Epithelial cell of esophagus (primary cell): ENCODE data around the gene ABO.
"Not testable (repeated sequence)": the region's sequence is repeated elsewhere in the genome, so short reads cannot be mapped to it uniquely, and the experiment has no call there.

Experiments used
- DNase-seq: peaks from one replicate; pipeline ENCODE4 v3.0.0; 2010; ENCODE audit warnings: low read depth
- H3K4me3 ChIP-seq: 2 replicates; pipeline ENCODE4 v1.5.1; 2011; ENCODE audit warnings: mild to moderate bottlenecking, low read length, control low read depth
- CTCF ChIP-seq: IDR thresholded peaks from 2 replicates; pipeline ENCODE4 v1.5.1; 2011; ENCODE audit warnings: low read depth, mild to moderate bottlenecking, low read length, control low read depth, inconsistent platforms; ENCODE audit not compliant: insufficient read depth; ENCODE audit errors: missing control alignments

Gene ABO

DNA sequence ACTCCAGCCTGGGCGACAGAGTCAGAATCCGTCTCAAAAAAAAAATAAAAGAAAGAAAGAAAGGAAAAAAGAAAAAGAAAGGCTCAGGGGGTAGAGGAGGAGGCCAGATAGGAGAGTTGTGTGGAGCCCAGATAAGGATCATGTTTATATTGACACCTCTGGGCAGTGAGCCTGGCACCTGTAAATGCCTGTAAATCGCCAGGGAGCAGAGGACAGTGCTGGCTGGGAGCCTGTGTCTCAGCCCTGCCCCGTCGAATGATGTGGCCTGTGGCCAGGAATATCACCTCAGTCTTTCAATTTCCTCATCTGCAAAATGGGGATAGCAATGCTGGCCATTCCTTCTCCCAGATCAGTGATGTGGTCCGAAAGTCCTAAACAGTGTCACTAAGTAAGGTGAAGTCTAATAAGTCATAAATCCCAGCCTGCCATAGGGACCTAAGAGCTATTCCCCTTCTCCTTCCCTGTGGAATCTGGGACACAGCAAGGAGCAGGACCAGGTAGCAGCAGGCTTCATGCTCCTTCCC lies 10.3 kb upstream of the ABO start:
- no peak for TF ChIP-seq CTCF
- H3K4me3 ChIP-seq, result no peak overlapping the region
- no peak for DNase-seq

DNA sequence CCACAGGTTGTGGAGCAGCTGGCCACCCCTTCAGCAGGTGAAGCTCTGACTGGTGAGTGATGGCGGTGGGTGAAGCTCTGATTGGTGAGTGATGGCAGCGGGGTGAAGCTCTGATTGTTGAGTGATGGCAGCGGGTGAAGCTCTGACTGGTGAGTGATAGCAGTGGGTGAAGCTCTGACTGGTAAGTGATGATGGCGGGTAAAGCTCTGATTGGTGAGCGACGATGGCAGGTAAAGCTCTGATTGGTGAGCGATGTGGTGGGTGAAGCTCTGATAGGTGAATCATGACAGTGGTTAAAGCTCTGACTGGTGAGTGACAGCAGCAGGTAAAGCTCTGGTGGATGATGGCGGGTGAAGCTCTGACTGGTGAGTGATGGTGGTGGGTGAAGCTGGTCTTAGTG lies 9.4 kb upstream of the ABO start:
- no peak overlapping the region for H3K4me3 ChIP-seq
- no peak for TF ChIP-seq CTCF
- no peak for DNase-seq

DNA sequence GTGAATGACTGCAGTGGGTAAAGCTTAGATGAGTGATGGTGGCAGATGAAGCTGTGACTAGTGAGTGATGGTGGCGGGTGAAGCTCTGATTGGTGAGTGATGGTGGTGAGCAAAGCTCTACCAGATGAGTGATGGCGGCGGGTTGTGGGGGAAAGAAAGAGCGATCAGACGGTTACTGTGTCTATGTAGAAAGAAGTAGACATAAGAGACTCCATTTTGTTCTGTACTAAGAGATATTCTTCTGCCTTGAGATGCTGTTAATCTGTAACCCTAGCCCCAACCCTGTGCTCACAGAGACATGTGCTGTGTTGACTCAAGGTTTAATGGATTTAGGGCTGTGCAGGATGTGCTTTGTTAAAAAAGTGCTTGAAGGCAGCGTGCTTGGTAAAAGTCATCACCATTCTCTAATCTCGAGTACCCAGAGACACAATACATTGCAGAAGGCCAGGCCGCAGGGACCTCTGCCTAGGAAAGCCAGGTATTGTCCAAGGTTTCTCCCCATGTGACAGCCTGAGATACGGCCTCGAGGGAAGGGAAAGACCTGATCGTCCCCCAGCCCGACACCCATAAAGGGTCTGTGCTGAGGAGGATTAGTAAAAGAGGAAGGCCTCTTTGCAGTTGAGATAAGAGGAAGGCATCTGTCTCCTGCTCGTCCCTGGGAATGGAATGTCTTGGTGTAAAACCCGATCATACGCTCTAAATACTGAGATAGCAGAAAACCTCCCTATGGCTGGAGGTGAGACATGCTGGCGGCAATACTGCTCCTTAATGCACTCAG lies 8.4 kb upstream of the ABO start:
- not testable (repeated sequence) for DNase-seq, H3K4me3 ChIP-seq

- DNase-seq, result no peak
- no peak for TF ChIP-seq CTCF
- no peak overlapping the region for H3K4me3 ChIP-seq
These were observed 7.7 kb upstream of the ABO start for GRCh38 chr9:133282464-133283238.

DNA sequence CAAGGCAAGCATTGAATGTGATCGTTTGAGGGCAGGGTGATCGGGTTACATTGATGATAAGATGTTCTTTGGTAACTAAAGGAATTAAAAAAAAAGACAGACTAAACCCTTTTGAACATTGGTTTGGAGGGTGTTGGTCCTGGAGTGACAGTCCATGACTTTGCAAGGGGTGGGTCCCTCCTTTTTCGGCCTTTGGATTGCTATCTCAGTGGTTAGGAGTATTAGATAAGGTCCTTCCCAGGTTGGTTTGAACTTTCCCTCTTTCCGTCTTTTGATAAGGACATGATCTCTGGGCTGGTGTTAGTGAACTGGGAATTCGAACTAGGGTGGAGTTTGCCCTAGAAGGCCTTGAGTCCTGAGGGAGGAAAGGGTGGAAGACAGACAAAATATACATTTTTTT lies 5.4 kb upstream of the ABO start:
- no peak overlapping the region for H3K4me3 ChIP-seq
- no peak for DNase-seq
- no peak for TF ChIP-seq CTCF

GRCh38 chr9:133278161-133279114 lies 3.4 kb upstream of the ABO start:
- peak; percentile 24 for DNase-seq
- TF ChIP-seq CTCF, result no peak
- H3K4me3 ChIP-seq, result no peak overlapping the region
